Measurements from ENCODE around the gene FLNB. TPM values are rescaled to one million over a fixed set of nuclear protein-coding genes. Genes with fewer than 3 reads are reported as not detected.

FLNB gene
- total RNA-seq, 2 donors from 2014 or later = 212 to 221 TPM

GRCh38 chr3:58072052-58072762, 64.0 kb downstream of the FLNB start:
- Histone ChIP-seq H3K36me3 (ENCODE audit: control insufficient read depth, insufficient read depth, low read length) (peaks cover 64% of the 10 kb centered on the region), H3K9me3 (ENCODE audit: control insufficient read depth, low read length) (no peaks in the 10 kb centered on the region), H3K9ac (ENCODE audit: extremely low read depth, low read length, poor library complexity, severe bottlenecking) (no peak overlapping the region), H3K27me3 (ENCODE audit: control insufficient read depth, insufficient read depth, low read length, poor library complexity, severe bottlenecking) (no peaks in the 10 kb centered on the region), H3K4me1 (ENCODE audit: control insufficient read depth, insufficient read depth, low read length) (peaks cover 18% of the 10 kb centered on the region), H3K27ac (ENCODE audit: low read depth, low read length) (no peak overlapping the region), H3K4me3 (ENCODE audit: low read length) (no peak overlapping the region)
- Mint-ChIP-seq H3K4me1 (peaks cover 25% of the 10 kb centered on the region), H3K27me3 (ENCODE audit: insufficient read depth) (no peaks in the 10 kb centered on the region), H3K27ac (peak overlapping the region; percentile 48), H3K4me3 (no peak overlapping the region), H3K9me3 (no peaks in the 10 kb centered on the region), H3K36me3 (ENCODE audit: low read depth) (peaks cover 10% of the 10 kb centered on the region)
- no peak for TF ChIP-seq CTCF (conservative IDR thresholded peaks at IDR 0.05)
- no peak for DNase-seq
- 88 to 95% methylated on average over 10 to 14 of the region's 14 CpGs for WGBS, 2 experiments (ENCODE audit: insufficient coverage in 1 of 2, insufficient read length in 1 of 2)

GRCh38 chr3:58072763-58073130, 64.5 kb downstream of the FLNB start:
- Histone ChIP-seq H3K9me3 (ENCODE audit: control insufficient read depth, low read length) (no peaks in the 10 kb centered on the region), H3K27me3 (ENCODE audit: control insufficient read depth, insufficient read depth, low read length, poor library complexity, severe bottlenecking) (no peaks in the 10 kb centered on the region), H3K36me3 (ENCODE audit: control insufficient read depth, insufficient read depth, low read length) (peaks cover 68% of the 10 kb centered on the region), H3K9ac (ENCODE audit: extremely low read depth, low read length, poor library complexity, severe bottlenecking) (no peak overlapping the region), H3K4me3 (ENCODE audit: low read length) (no peak overlapping the region), H3K4me1 (ENCODE audit: control insufficient read depth, insufficient read depth, low read length) (peaks cover 17% of the 10 kb centered on the region), H3K27ac (ENCODE audit: low read depth, low read length) (no peak overlapping the region)
- no peak overlapping the region for H3K27ac Mint-ChIP-seq
- no peaks in the 10 kb centered on the region for H3K27me3 Mint-ChIP-seq (ENCODE audit: insufficient read depth)
- H3K36me3 Mint-ChIP-seq (ENCODE audit: low read depth) = peaks cover 15% of the 10 kb centered on the region
- peaks cover 21% of the 10 kb centered on the region for H3K4me1 Mint-ChIP-seq
- TF ChIP-seq CTCF (conservative IDR thresholded peaks at IDR 0.05) = no peak
- 93 to 96% methylated on average over 2 to 3 of the region's 3 CpGs for WGBS, 2 experiments (ENCODE audit: insufficient coverage in 1 of 2, insufficient read length in 1 of 2)
- no peaks in the 10 kb centered on the region for H3K9me3 Mint-ChIP-seq
- no peak for DNase-seq
- no peak overlapping the region for H3K4me3 Mint-ChIP-seq

GRCh38 chr3:58073301-58074108, 65.3 kb downstream of the FLNB start:
- no peak for DNase-seq
- H3K9ac ChIP-seq (ENCODE audit: extremely low read depth, low read length, poor library complexity, severe bottlenecking) = no peak overlapping the region
- no peak overlapping the region for H3K4me3 Mint-ChIP-seq
- H3K27ac ChIP-seq (ENCODE audit: low read depth, low read length) = no peak overlapping the region
- H3K9me3 Mint-ChIP-seq = no peaks in the 10 kb centered on the region
- H3K27me3 ChIP-seq (ENCODE audit: control insufficient read depth, insufficient read depth, low read length, poor library complexity, severe bottlenecking) = no peaks in the 10 kb centered on the region
- H3K4me1 ChIP-seq (ENCODE audit: control insufficient read depth, insufficient read depth, low read length) = peaks cover 10% of the 10 kb centered on the region
- no peak for TF ChIP-seq CTCF (conservative IDR thresholded peaks at IDR 0.05)
- H3K9me3 ChIP-seq (ENCODE audit: control insufficient read depth, low read length) = no peaks in the 10 kb centered on the region
- no peak overlapping the region for H3K4me3 ChIP-seq (ENCODE audit: low read length)
- H3K27me3 Mint-ChIP-seq (ENCODE audit: insufficient read depth) = no peaks in the 10 kb centered on the region
- peaks cover 14% of the 10 kb centered on the region for H3K4me1 Mint-ChIP-seq
- peaks cover 75% of the 10 kb centered on the region for H3K36me3 ChIP-seq (ENCODE audit: control insufficient read depth, insufficient read depth, low read length)
- 95 to 98% methylated on average over 8 of the region's 8 CpGs for WGBS, 2 experiments (ENCODE audit: insufficient coverage in 1 of 2, insufficient read length in 1 of 2)
- peaks cover 23% of the 10 kb centered on the region for H3K36me3 Mint-ChIP-seq (ENCODE audit: low read depth)
- peak overlapping the region; percentile 75 for H3K27ac Mint-ChIP-seq
